HepG2 (cell line): ENCODE results near the gene YWHAB. TPM values are rescaled to one million over a fixed set of nuclear protein-coding genes. Genes with fewer than 3 reads are reported as not detected.

ENCODE experiments used
- KLF6 ChIP-seq: IDR thresholded peaks from 2 replicates; pipeline ENCODE4 v1.8.0; 2016; ENCODE audit warnings: missing biosample characterization, missing genetic modification reagents
- MBNL3 ChIP-seq: fragments of 250-450 bp; sonication (Bioruptor Pico); conservative IDR thresholded peaks from 2 replicates; pipeline ENCODE4 v1.8.0; 2022; ENCODE audit warnings: mild to moderate bottlenecking, inconsistent platforms
- MTA1 ChIP-seq: sonication (generic); formaldehyde crosslinking; IDR thresholded peaks from 2 replicates; pipeline ENCODE4 v1.4.0; 2020; ENCODE audit warnings: missing genetic modification reagents, mild to moderate bottlenecking, borderline replicate concordance
- NFE2 ChIP-seq: sonication (generic); formaldehyde crosslinking; IDR thresholded peaks from 2 replicates; pipeline ENCODE4 v1.4.0; 2020; ENCODE audit warnings: missing genetic modification reagents
- NFYC ChIP-seq: IDR thresholded peaks from 2 replicates; pipeline ENCODE4 v1.6.1; 2016; ENCODE audit warnings: missing genetic modification reagents, missing compliant biosample characterization
- SIN3A ChIP-seq: IDR thresholded peaks from 2 replicates; pipeline ENCODE4 v1.6.1; 2011; ENCODE audit warnings: low read depth, mild to moderate bottlenecking, control low read depth, low read length, borderline replicate concordance
- ZNF138 ChIP-seq: sonication (generic); formaldehyde crosslinking; IDR thresholded peaks from 2 replicates; pipeline ENCODE4 v1.5.0; 2020; ENCODE audit warnings: mild to moderate bottlenecking, low read depth, missing genetic modification reagents
- ZNF225 ChIP-seq: sonication (generic); formaldehyde crosslinking; IDR thresholded peaks from 2 replicates; pipeline ENCODE4 v1.4.0; 2020; ENCODE audit warnings: mild to moderate bottlenecking, missing genetic modification reagents
- ZNF235 ChIP-seq: sonication (generic); formaldehyde crosslinking; IDR thresholded peaks from 2 replicates; pipeline ENCODE4 v1.8.1; 2023; ENCODE audit warnings: mild to moderate bottlenecking, missing genetic modification reagents, borderline replicate concordance
- ZNF326 ChIP-seq: sonication (generic); formaldehyde crosslinking; IDR thresholded peaks from 2 replicates; pipeline ENCODE4 v1.4.0; 2020; ENCODE audit warnings: missing genetic modification reagents, borderline replicate concordance
- ZNF430 ChIP-seq: sonication (generic); formaldehyde crosslinking; IDR thresholded peaks from 2 replicates; pipeline ENCODE4 v1.9.0; 2021; ENCODE audit warnings: mild to moderate bottlenecking, missing genetic modification reagents
- ZNF572 ChIP-seq: sonication (generic); formaldehyde crosslinking; IDR thresholded peaks from 2 replicates; pipeline ENCODE4 v1.5.1; 2020; ENCODE audit warnings: mild to moderate bottlenecking, missing genetic modification reagents
- ZNF704 ChIP-seq: sonication (generic); formaldehyde crosslinking; IDR thresholded peaks from 2 replicates; pipeline ENCODE4 v1.8.1; 2023; ENCODE audit warnings: mild to moderate bottlenecking, inconsistent platforms, moderate library complexity, missing genetic modification reagents, borderline replicate concordance
- polyA plus RNA-seq, 8 experiments: library from polyadenylated mRNA; depleted of rRNA in 3 of 8; stranded (reverse) in 7 of 8; unstranded in 1 of 8; fragments of >200 nt; fragmentation: Illumina TruSeq in 4 of 8; extraction: Trizol in 4 of 8; gene quantifications; 2 replicates each; pipeline versions ENCODE4 v1.2.1 to v1.2.3, GENCODE V29; 2011 to 2016; ENCODE audit warnings: low read depth in 4 of 8, missing spikeins in 1 of 8, mixed read lengths in 1 of 8; ENCODE audit not compliant: insufficient read depth in 1 of 8
- total RNA-seq, 5 experiments: library from RNA; depleted of rRNA; stranded (reverse); fragments of >200 nt; fragmentation: Illumina TruSeq; extraction: Trizol; gene quantifications; 2 replicates each; pipeline ENCODE4 v1.2.3, GENCODE V29; 2016; ENCODE audit warnings: low read depth in 1 of 5
- TF ChIP-seq, protein P1 (sequence below): sonication (generic); formaldehyde crosslinking; IDR thresholded peaks from 2 replicates; pipeline ENCODE4 v1.5.1; 2020; ENCODE audit warnings: mild to moderate bottlenecking, missing genetic modification reagents
- TF ChIP-seq, protein P2 (sequence below): sonication (generic); formaldehyde crosslinking; IDR thresholded peaks from 2 replicates; pipeline ENCODE4 v1.8.0; 2022; ENCODE audit warnings: mild to moderate bottlenecking, missing genetic modification reagents; ENCODE audit not compliant: insufficient replicate concordance
- TF ChIP-seq, protein P3 (sequence below): sonication (generic); formaldehyde crosslinking; IDR thresholded peaks from 2 replicates; pipeline ENCODE4 v1.5.0; 2020; ENCODE audit warnings: missing genetic modification reagents

Gene YWHAB
- total and polyA plus RNA-seq, 2 of the 13 experiments (the other 11 are each of a cell fraction or from before 2014, with no cell fraction given), result 77.2 to 121 TPM

- TF ChIP-seq MTA1 (CRISPR knock-in tag), result no peak
- no peak for TF ChIP-seq ZNF235 (CRISPR knock-in tag)
- no peak for TF ChIP-seq ZNF572 (CRISPR knock-in tag)
- TF ChIP-seq, protein P1, sequence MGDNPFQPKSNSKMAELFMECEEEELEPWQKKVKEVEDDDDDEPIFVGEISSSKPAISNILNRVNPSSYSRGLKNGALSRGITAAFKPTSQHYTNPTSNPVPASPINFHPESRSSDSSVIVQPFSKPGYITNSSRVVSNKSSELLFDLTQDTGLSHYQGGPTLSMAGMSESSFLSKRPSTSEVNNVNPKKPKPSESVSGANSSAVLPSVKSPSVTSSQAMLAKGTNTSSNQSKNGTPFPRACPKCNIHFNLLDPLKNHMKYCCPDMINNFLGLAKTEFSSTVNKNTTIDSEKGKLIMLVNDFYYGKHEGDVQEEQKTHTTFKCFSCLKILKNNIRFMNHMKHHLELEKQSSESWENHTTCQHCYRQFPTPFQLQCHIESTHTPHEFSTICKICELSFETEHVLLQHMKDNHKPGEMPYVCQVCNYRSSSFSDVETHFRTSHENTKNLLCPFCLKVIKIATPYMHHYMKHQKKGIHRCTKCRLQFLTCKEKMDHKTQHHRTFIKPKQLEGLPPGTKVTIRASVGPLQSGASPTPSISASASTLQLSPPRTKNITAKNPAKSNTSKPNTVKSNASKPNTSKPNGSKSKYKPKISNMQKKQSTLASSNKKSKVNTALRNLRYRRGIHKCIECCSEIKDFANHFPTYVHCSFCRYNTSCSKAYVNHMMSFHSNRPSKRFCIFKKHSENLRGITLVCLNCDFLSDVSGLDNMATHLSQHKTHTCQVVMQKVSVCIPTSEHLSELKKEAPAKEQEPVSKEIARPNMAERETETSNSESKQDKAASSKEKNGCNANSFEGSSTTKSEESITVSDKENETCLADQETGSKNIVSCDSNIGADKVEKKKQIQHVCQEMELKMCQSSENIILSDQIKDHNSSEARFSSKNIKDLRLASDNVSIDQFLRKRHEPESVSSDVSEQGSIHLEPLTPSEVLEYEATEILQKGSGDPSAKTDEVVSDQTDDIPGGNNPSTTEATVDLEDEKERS (CRISPR knock-in tag), result no peak
- TF ChIP-seq NFYC (CRISPR knock-in tag), result peak; percentile 75
- no peak; the same call in 1 of the 2 replicates for TF ChIP-seq ZNF704 (CRISPR knock-in tag)
- TF ChIP-seq ZNF326 (CRISPR knock-in tag), result no peak
- peak; percentile 84; the same call in 1 of the 2 replicates for TF ChIP-seq SIN3A
- peak; percentile 84 for TF ChIP-seq KLF6
- TF ChIP-seq, protein P2, sequence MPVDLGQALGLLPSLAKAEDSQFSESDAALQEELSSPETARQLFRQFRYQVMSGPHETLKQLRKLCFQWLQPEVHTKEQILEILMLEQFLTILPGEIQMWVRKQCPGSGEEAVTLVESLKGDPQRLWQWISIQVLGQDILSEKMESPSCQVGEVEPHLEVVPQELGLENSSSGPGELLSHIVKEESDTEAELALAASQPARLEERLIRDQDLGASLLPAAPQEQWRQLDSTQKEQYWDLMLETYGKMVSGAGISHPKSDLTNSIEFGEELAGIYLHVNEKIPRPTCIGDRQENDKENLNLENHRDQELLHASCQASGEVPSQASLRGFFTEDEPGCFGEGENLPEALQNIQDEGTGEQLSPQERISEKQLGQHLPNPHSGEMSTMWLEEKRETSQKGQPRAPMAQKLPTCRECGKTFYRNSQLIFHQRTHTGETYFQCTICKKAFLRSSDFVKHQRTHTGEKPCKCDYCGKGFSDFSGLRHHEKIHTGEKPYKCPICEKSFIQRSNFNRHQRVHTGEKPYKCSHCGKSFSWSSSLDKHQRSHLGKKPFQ (CRISPR knock-in tag), result peak; percentile 84
- no peak; the same call in none of the 2 replicates for TF ChIP-seq ZNF138 (CRISPR knock-in tag)
- TF ChIP-seq, protein P3, sequence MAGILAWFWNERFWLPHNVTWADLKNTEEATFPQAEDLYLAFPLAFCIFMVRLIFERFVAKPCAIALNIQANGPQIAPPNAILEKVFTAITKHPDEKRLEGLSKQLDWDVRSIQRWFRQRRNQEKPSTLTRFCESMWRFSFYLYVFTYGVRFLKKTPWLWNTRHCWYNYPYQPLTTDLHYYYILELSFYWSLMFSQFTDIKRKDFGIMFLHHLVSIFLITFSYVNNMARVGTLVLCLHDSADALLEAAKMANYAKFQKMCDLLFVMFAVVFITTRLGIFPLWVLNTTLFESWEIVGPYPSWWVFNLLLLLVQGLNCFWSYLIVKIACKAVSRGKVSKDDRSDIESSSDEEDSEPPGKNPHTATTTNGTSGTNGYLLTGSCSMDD, result 0 out of 2 replicates have a peak, but pooled peaks have one; percentile 79
- no peak for TF ChIP-seq MBNL3 (CRISPR knock-in tag)
- peak; percentile 68; the same call in 1 of the 2 replicates for TF ChIP-seq ZNF430 (CRISPR knock-in tag)
- peak; percentile 40; the same call in 1 of the 2 replicates for TF ChIP-seq NFE2 (CRISPR knock-in tag)
- TF ChIP-seq ZNF225, result no peak
Observed at GRCh38 chr20:44909872-44910689, 24.6 kb downstream of the YWHAB start, which contains the start of gene PABPC1L (continued).
